ENCODE results near the gene SFMBT2.
A peak's percentile ranks its signal among the peaks of the same experiment; 100 is the strongest.

SFMBT2 gene

GRCh38 chr10:7410862-7411670 lies at the start of gene SFMBT2:
TSS of gene SFMBT2 (minus strand) at chr10:7411034. CDS start at chr10:7381898, 29,136 bp downstream.
- Histone ChIP-seq H3K4me1 (ENCODE audit: control insufficient read depth, insufficient read depth, low read length) (peaks cover 21% of the 10 kb centered on the region), H3K4me3 (ENCODE audit: low read depth, low read length) (peak within 1 kb of the TSS; percentile 83), H3K27me3 (ENCODE audit: control insufficient read depth, insufficient read depth, low read length) (peaks cover 85% of the 10 kb centered on the region), H3K9me3 (ENCODE audit: control insufficient read depth, insufficient read depth, low read length) (no peaks in the 10 kb centered on the region), H3K9ac (ENCODE audit: low read depth, low read length) (peak within 1 kb of the TSS; percentile 10; the same call in 1 of the 2 replicates), H3K36me3 (ENCODE audit: control insufficient read depth, insufficient read depth, low read length) (no peaks in the 10 kb centered on the region), H3K27ac (ENCODE audit: low read depth, low read length) (peak within 1 kb of the TSS; percentile 73)

DNA sequence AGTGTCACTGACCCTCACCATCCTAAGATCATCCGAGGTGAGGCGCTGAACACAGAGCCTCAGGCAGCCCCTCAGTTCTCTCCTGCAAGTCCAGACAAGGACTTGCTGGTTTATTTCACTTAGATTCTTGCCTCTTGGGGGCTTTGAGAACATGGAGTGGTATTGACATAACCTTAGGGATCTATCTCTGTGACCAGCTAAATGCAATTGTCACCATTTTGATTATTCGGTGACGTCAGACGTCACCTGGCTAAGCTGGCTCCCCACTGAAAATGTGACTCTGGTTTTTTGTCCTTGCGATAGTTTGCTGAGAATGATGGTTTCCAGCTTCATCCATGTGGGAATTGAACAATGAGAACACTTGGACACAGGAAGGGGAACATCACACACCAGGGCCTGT lies 49.2 kb upstream of the SFMBT2 start:
- no peaks in the 10 kb centered on the region for H3K27me3 ChIP-seq (ENCODE audit: control insufficient read depth, insufficient read depth, low read length)
- no peak overlapping the region for H3K27ac ChIP-seq (ENCODE audit: low read depth, low read length)
- no peaks in the 10 kb centered on the region for H3K36me3 ChIP-seq (ENCODE audit: control insufficient read depth, insufficient read depth, low read length)
- no peak overlapping the region for H3K4me3 ChIP-seq (ENCODE audit: low read depth, low read length)
- no peaks in the 10 kb centered on the region for H3K9me3 ChIP-seq (ENCODE audit: control insufficient read depth, insufficient read depth, low read length)
- H3K4me1 ChIP-seq (ENCODE audit: control insufficient read depth, insufficient read depth, low read length), result peaks cover 5% of the 10 kb centered on the region; the same call in 1 of the 2 replicates
- H3K9ac ChIP-seq (ENCODE audit: low read depth, low read length), result no peak overlapping the region

DNA sequence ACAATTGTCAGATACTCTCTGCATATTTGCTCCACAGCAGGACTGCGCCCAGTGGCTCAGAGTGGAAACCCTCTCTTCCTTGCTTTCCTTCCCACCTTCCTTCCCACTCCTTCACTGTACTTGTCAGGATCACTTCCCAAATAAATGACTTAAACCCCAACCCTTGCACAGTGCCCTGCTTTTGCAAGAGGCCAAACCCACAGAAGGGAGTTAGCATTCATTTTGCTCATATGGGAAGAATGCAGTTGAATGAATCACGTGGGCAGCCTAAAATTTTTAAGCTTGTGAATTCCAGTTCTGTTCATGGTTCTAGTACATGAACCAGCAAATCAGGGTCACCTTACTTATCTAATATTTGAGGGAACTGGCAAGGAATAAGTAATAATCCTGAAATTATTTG lies 47.7 kb upstream of the SFMBT2 start:
- Histone ChIP-seq H3K4me3 (ENCODE audit: low read depth, low read length) (no peak overlapping the region), H3K9ac (ENCODE audit: low read depth, low read length) (no peak overlapping the region), H3K27me3 (ENCODE audit: control insufficient read depth, insufficient read depth, low read length) (no peaks in the 10 kb centered on the region), H3K9me3 (ENCODE audit: control insufficient read depth, insufficient read depth, low read length) (no peaks in the 10 kb centered on the region), H3K4me1 (ENCODE audit: control insufficient read depth, insufficient read depth, low read length) (peaks cover 5% of the 10 kb centered on the region; the same call in 1 of the 2 replicates), H3K27ac (ENCODE audit: low read depth, low read length) (no peak overlapping the region), H3K36me3 (ENCODE audit: control insufficient read depth, insufficient read depth, low read length) (no peaks in the 10 kb centered on the region)

- no peaks in the 10 kb centered on the region for H3K36me3 ChIP-seq (ENCODE audit: control insufficient read depth, insufficient read depth, low read length)
- no peak overlapping the region for H3K4me3 ChIP-seq (ENCODE audit: low read depth, low read length)
- H3K27me3 ChIP-seq (ENCODE audit: control insufficient read depth, insufficient read depth, low read length), result no peaks in the 10 kb centered on the region
- H3K9ac ChIP-seq (ENCODE audit: low read depth, low read length), result no peak overlapping the region
- H3K27ac ChIP-seq (ENCODE audit: low read depth, low read length), result no peak overlapping the region
- no peaks in the 10 kb centered on the region for H3K9me3 ChIP-seq (ENCODE audit: control insufficient read depth, insufficient read depth, low read length)
- peaks cover 5% of the 10 kb centered on the region; the same call in 1 of the 2 replicates for H3K4me1 ChIP-seq (ENCODE audit: control insufficient read depth, insufficient read depth, low read length)
Measured at GRCh38 chr10:7457478-7458316, 46.9 kb upstream of the SFMBT2 start.

DNA sequence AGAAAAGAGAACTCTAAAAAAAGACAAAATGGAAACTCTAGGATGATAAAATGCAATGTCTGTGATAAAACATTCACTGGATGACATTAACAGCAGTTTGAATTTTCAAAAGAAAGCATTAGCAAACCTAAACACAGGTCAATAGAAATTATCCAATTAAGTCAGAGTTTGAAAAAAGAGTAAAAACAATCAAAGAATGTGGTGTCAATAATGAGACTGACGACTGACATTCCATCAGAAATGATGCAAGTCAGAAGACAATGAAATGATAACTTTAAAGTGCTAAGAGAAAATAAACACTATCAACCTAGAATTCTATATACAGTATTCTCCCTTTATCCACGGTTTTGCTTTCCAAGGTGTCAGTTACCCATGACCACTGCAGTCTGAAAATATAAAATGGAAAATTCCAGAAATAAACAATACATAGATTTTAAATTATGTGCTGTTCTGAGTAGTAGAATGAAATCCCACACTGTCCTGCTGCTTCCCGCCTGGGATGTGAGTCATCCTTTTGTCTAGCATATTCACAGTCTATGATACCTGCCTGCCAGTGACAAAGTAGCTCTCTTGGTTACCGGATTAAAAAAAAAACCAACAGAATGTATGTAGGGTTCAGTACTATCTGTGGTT lies 38.3 kb upstream of the SFMBT2 start:
- Histone ChIP-seq H3K9me3 (ENCODE audit: control insufficient read depth, insufficient read depth, low read length) (peaks cover 14% of the 10 kb centered on the region; the same call in 1 of the 2 replicates), H3K9ac (ENCODE audit: low read depth, low read length) (no peak overlapping the region)

DNA sequence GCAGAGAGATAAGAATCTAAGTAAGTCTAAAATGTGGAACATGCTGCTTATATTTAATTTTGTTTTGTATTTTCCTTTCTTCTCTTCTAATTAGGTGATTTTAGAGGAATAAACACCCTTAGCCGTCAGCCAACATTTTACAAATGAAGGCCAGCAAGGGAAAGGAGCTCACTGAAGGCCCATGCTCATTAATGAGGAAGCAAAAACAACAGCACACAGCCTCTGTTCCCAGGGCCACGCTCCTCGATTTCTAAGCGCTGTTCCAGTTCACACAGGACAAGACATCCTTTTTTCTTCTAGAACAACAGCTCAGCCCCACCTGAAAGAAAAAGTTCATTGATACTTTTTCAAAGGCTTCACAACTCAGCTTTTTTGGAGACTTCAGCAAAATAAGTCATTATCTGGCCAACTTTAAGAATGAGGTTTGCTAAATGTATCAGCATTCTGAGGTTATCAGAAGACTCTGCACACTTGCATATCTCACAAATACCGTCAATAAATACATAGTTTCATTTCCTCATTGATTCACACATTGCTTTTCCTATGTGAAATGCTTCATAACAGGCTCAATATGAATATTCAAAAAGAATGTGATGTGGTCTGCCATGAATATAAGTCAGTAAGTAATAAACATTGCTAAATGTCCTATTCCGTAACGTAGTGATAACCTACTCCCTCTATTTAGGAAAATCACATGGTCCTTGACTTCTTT lies 34.8 kb upstream of the SFMBT2 start:
- H3K36me3 ChIP-seq (ENCODE audit: control insufficient read depth, insufficient read depth, low read length), result no peaks in the 10 kb centered on the region
- H3K27me3 ChIP-seq (ENCODE audit: control insufficient read depth, insufficient read depth, low read length), result no peaks in the 10 kb centered on the region
- no peak overlapping the region for H3K9ac ChIP-seq (ENCODE audit: low read depth, low read length)

More for the DNA sequence above, 38.3 kb upstream of the SFMBT2 start:
- Histone ChIP-seq H3K4me3 (ENCODE audit: low read depth, low read length) (no peak overlapping the region), H3K36me3 (ENCODE audit: control insufficient read depth, insufficient read depth, low read length) (no peaks in the 10 kb centered on the region), H3K27ac (ENCODE audit: low read depth, low read length) (no peak overlapping the region), H3K4me1 (ENCODE audit: control insufficient read depth, insufficient read depth, low read length) (0 out of 2 replicates have a peak, but pooled peaks cover 3% of the 10 kb centered on the region), H3K27me3 (ENCODE audit: control insufficient read depth, insufficient read depth, low read length) (no peaks in the 10 kb centered on the region)

DNA sequence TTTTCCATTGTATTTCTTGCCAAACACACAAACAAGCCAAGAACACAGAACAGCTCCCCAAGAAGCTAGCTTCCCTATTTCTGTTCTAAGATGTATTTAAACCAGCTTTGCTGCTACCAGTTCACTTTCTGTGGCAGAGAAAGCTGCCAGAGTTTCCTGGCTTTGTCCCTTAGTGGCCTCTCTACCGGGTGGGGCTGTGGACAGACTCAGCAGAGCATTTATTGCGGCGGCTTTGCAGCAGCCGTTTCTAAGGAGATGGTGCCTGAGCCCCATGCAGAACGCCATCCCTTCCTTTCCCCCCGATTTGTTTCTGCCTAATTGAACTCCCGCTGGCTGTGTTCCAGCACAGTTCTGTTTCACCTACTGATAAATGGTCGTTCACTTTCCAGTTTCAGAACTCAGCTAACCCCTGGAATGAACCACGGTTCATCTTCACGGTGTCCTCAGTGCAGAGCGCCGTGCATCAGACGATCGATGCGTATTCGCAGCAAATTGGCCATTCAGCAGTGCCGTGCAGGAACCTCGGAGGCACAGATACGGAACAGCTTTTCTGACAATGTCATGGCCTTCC lies 33.8 kb upstream of the SFMBT2 start:
- no peak overlapping the region for H3K4me3 ChIP-seq (ENCODE audit: low read depth, low read length)
- H3K9me3 ChIP-seq (ENCODE audit: control insufficient read depth, insufficient read depth, low read length), result peaks cover 14% of the 10 kb centered on the region; the same call in 1 of the 2 replicates
- no peaks in the 10 kb centered on the region for H3K36me3 ChIP-seq (ENCODE audit: control insufficient read depth, insufficient read depth, low read length)
- H3K9ac ChIP-seq (ENCODE audit: low read depth, low read length), result no peak overlapping the region
- H3K4me1 ChIP-seq (ENCODE audit: control insufficient read depth, insufficient read depth, low read length), result 0 out of 2 replicates have a peak, but pooled peaks cover 3% of the 10 kb centered on the region
- H3K27me3 ChIP-seq (ENCODE audit: control insufficient read depth, insufficient read depth, low read length), result no peaks in the 10 kb centered on the region
- H3K27ac ChIP-seq (ENCODE audit: low read depth, low read length), result no peak overlapping the region

More for the DNA sequence above, 34.8 kb upstream of the SFMBT2 start:
- 0 out of 2 replicates have a peak, but pooled peaks cover 3% of the 10 kb centered on the region for H3K4me1 ChIP-seq (ENCODE audit: control insufficient read depth, insufficient read depth, low read length)
- no peak overlapping the region for H3K27ac ChIP-seq (ENCODE audit: low read depth, low read length)
- no peak overlapping the region for H3K4me3 ChIP-seq (ENCODE audit: low read depth, low read length)
- H3K9me3 ChIP-seq (ENCODE audit: control insufficient read depth, insufficient read depth, low read length), result peaks cover 14% of the 10 kb centered on the region; the same call in 1 of the 2 replicates

GRCh38 chr10:7443036-7443435 lies 32.2 kb upstream of the SFMBT2 start:
- Histone ChIP-seq H3K9me3 (ENCODE audit: control insufficient read depth, insufficient read depth, low read length) (no peaks in the 10 kb centered on the region; the same call in 1 of the 2 replicates), H3K27me3 (ENCODE audit: control insufficient read depth, insufficient read depth, low read length) (no peaks in the 10 kb centered on the region), H3K9ac (ENCODE audit: low read depth, low read length) (no peak overlapping the region)

DNA sequence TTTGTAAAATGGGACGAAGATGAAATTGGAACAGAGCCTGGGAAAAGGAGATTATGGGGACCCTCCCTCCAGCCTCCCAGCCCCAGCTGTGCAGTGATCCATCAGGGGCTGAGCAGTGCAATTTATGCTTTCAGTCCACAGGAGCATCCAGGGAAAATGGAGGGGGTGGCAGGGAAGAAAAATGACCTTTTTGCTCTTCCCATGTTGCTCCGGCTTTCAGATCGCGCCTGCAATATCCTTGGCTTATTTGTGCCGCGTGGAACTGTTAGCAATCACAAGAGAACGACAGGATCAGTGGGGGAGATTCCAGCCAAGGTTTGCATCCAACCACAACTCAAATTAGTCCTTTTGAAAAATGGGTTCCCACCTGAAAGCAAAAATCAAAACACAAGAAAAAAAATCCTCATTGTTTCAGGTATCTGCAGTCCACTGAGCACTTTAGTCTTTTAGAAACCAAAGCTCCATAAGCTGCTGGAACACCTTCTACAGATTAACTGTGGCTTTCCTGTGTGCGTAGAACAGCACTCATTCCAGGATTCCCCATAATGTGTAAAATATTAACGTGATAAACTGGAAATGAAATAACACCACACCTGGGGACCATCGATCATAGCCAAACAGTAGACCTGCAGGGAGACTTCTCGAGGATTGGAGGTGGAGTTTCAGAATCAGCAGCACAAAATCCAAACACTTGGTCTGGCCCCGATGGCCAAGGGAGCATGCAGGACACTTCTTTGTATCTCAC lies 30.7 kb upstream of the SFMBT2 start:
- H3K36me3 ChIP-seq (ENCODE audit: control insufficient read depth, insufficient read depth, low read length), result no peaks in the 10 kb centered on the region
- no peak overlapping the region for H3K9ac ChIP-seq (ENCODE audit: low read depth, low read length)
- H3K27ac ChIP-seq (ENCODE audit: low read depth, low read length), result no peak overlapping the region

More at GRCh38 chr10:7443036-7443435, 32.2 kb upstream of the SFMBT2 start:
- Histone ChIP-seq H3K4me3 (ENCODE audit: low read depth, low read length) (no peak overlapping the region), H3K27ac (ENCODE audit: low read depth, low read length) (no peak overlapping the region), H3K36me3 (ENCODE audit: control insufficient read depth, insufficient read depth, low read length) (no peaks in the 10 kb centered on the region), H3K4me1 (ENCODE audit: control insufficient read depth, insufficient read depth, low read length) (0 out of 2 replicates have a peak, but pooled peaks cover 3% of the 10 kb centered on the region)

More for the DNA sequence above, 30.7 kb upstream of the SFMBT2 start:
- no peaks in the 10 kb centered on the region for H3K9me3 ChIP-seq (ENCODE audit: control insufficient read depth, insufficient read depth, low read length)
- 0 out of 2 replicates have a peak, but pooled peaks cover under 1% of the 10 kb centered on the region for H3K4me1 ChIP-seq (ENCODE audit: control insufficient read depth, insufficient read depth, low read length)
- H3K27me3 ChIP-seq (ENCODE audit: control insufficient read depth, insufficient read depth, low read length), result no peaks in the 10 kb centered on the region
- H3K4me3 ChIP-seq (ENCODE audit: low read depth, low read length), result no peak overlapping the region
